HG03108 (cell line): ENCODE measurements around the gene TAF6.

ENCODE experiments used
- ATAC-seq: cut with Tn5 transposase; IDR thresholded peaks from one replicate; pipeline ENCODE4 v1.9.1; 2021; ENCODE audit warnings: moderate library complexity; ENCODE audit not compliant: unreplicated experiment

Gene TAF6

GRCh38 chr7:100098913-100099312, 20.2 kb downstream of the TAF6 start:
- ATAC-seq: no peak

DNA sequence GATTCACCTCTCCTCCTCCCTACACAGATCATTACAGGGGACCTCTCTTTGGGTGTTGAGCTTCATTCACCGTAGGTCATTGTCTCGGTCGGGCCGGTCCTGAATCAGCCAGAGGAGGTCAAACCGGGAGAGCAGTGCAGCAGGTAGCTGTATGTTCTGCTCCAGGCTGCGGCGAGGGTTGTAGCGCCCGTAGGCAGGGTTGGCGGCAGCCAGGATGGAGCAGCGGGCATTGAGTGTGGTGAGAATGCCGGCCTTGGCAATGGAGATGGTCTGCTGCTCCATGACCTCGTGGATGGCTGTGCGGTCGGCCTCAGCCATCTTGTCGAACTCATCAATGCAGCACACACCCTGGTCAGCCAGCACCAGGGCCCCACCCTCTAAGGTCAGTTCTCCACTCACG, 23.5 kb downstream of the TAF6 start:
- no peak for ATAC-seq

- ATAC-seq: no peak
These were observed 23.9 kb downstream of the TAF6 start for GRCh38 chr7:100095289-100095688.

DNA sequence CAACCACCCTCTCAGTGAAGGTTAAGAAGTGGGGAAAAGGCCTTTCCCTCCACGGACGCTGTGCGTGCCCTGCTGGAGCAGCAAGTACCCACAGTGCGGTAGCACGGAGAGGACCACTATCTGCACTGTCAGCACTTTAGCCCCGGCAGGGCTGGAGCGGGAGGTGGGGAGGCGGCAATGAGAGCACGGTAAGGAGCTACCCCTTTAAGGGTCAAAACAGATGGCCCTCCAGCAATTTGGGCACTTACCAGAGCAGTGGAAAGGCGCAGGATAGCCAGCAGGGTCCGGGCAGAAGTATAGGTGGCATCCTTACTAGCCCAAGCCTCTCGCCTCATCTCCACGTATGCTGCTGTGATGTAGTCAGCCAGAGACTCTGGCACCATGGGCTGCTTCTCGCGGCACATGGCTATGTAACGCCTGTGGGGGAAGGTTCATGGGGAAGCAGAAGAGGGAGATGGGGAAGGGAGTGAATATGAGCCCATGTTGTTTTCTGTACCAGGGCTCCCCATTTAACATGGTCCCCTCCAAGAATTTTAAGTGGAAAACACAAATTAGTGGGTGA, 25.2 kb downstream of the TAF6 start:
- ATAC-seq: no peak

DNA sequence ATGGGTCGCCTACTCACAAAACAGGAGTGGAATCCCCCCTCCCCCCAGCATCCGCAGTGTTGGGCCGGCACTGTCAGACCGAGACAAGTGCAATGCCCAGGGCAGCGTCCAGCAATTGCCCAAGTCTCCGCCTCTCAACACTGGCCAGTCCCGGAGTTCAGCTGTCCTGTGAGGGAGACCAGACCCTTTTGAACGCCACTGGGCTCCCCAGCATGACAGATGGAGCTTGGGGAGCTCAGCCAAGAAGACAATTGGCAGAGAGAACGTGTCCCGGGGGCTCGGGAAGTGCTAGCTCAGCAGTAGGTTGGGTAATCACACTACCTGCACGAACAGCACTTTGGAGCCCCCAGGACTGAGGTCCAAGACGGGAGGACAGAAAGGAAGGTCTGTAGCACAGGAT, 25.7 kb downstream of the TAF6 start:
- ATAC-seq: no peak

- ATAC-seq: no peak
These were observed 26.1 kb downstream of the TAF6 start for GRCh38 chr7:100093054-100093453.

GRCh38 chr7:100091411-100092181, 27.6 kb downstream of the TAF6 start:
- ATAC-seq: no peak

DNA sequence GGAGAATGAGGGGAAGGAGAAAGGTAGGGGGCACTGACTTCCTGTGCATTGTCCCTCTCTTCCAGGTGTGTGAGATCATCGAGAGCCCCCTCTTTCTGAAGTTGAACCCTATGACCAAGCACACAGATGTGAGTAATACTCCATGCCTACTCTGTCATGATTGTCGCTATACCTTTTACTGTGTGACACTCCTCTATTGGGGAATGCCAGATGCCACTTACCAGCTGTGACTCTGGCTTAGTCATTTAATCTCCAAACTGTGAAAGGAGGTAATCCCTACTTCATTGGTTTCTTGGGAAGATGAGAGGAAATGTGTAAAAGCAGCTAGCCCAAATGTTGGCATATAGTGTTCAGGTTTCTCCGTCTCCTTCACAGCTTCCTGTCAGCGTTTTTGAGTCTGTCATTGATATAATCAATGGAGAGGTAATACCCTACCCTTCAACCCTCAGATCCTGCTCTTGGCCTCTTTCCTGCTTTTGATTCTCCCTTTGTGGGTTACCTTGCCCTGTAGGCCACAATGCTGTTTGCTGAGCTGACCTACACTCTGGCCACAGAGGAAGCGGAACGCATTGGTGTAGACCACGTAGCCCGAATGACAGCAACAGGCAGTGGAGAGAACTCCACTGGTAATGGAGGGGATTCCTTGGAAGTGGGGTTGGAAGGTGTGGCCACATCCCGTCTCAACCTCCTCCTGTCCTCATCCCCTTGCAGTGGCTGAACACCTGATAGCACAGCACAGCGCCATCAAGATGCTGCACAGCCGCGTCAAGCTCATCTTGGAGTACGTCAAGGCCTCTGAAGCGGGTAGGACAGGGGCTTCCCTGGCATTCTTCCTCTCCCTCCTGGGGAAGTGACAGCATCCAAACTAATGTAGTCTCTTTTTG, 28.4 kb downstream of the TAF6 start:
- ATAC-seq: no peak

DNA sequence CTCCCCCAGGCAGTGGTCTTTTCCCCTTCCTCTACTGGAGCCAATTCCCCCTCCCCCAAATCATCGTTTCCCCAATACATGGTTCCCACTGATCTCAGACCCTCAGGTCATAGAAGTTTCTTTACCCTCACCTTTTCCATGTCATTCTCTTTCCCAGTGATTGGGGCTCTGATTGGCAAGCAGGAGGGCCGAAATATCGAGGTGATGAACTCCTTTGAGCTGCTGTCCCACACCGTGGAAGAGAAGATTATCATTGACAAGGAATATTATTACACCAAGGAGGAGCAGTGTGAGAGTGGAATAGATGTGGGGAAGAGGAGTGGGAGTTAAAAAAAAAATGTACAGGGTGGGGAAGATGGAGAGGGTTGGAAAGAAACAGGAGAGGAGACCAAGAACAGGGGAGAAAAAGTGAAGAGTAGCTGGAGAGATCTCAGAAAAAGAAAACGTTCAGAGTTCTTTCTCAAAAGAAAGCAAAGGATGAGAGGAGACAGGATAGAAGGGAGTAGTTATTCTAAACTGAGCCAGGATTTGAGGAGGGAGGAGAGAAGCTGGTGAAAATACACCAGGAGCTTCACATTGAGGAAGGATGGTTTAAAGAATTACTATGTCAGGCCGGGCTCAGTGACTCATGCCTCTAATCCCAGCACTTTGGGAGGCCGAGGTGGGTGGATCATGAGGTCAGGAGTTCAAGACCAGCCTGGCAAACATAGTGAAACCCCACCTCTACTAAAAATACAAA, 29.5 kb downstream of the TAF6 start:
- no peak for ATAC-seq

- no peak for ATAC-seq
These were observed 30.3 kb downstream of the TAF6 start, which contains the start of gene COPS6 for GRCh38 chr7:100088621-100089457. COPS6 (plus strand) TSS chr7:100088969; CDS start chr7:100088991, 22 bp downstream.

GRCh38 chr7:100088095-100088620, 31.0 kb downstream of the TAF6 start:
- ATAC-seq: no peak

GRCh38 chr7:100087055-100087750, 32.0 kb downstream of the TAF6 start:
- ATAC-seq: no peak

DNA sequence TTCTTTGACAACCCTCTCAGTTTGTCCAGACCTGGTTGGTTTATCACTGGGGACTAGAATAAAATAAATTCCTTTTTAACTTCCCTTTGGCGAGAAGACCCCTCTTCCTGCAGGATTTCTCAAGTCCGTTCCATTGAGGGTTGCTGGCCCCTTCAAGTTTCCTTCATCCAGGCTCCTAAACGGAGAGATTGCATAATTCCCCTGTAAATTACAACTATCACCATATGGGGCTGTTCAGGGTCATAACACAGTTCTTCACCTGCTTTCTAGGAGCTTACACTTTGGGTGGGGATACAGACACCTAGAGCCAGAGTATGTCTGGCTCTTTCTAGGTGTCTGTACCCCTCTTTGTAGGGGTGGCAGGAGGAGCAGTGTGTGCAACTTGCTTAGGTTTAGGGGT, 33.6 kb downstream of the TAF6 start:
- ATAC-seq: no peak

DNA sequence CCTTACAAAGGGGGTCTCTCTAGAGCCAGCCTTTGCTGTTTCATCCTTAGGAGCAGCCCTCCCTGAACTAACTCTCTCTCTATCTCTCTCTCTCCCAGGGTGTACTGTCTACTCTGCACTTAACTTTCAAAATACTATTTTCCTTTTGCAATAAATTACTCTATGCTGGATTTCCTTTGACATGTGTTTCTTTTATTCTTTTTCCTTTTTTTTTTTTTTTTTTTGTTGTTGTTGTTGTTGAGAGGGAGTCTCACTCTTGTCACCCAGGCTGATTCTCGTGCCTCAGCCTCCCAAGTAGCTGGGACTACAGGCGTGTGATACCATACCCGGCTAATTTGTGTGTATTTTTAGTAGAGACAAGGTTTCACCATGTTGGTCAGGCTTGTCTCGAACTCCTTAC, 36.2 kb downstream of the TAF6 start:
- no peak for ATAC-seq

GRCh38 chr7:100081535-100082102, 37.5 kb downstream of the TAF6 start, which contains the start of gene ZNF3:
ZNF3 (minus strand) TSS chr7:100081723; CDS start chr7:100077357, 4,366 bp downstream.
- peak; percentile 82 for ATAC-seq

- ATAC-seq: no peak
These were observed 38.1 kb downstream of the TAF6 start for GRCh38 chr7:100080907-100081534.

- ATAC-seq: no peak
These were observed 40.1 kb downstream of the TAF6 start for GRCh38 chr7:100079024-100079560.

- no peak for ATAC-seq
These were observed 42.0 kb downstream of the TAF6 start for GRCh38 chr7:100077205-100077604.
